Ishikawa (cell line): ENCODE data around the gene MIER3.

ENCODE experiments used
- CEBPB ChIP-seq: IDR thresholded peaks from 2 replicates; pipeline ENCODE4 v1.6.1; 2012
- CREB1 ChIP-seq: IDR thresholded peaks from 2 replicates; pipeline ENCODE4 v1.6.1; 2012; ENCODE audit warnings: low read depth
- EGR1 ChIP-seq: IDR thresholded peaks from 2 replicates; pipeline ENCODE4 v1.6.1; 2012
- EP300 ChIP-seq: IDR thresholded peaks from 2 replicates; pipeline ENCODE4 v1.6.1; 2012; ENCODE audit warnings: borderline replicate concordance
- FOXM1 ChIP-seq: IDR thresholded peaks from 2 replicates; pipeline ENCODE4 v1.6.1; 2012; ENCODE audit warnings: low read depth, borderline replicate concordance
- NFIC ChIP-seq: IDR thresholded peaks from 2 replicates; pipeline ENCODE4 v1.6.1; 2012
- RAD21 ChIP-seq: IDR thresholded peaks from 2 replicates; pipeline ENCODE4 v1.6.1; 2012; ENCODE audit warnings: low read depth
- TAF1 ChIP-seq: IDR thresholded peaks from 2 replicates; pipeline ENCODE4 v1.6.1; 2012; ENCODE audit warnings: low read depth, mild to moderate bottlenecking
- TCF12 ChIP-seq: IDR thresholded peaks from 2 replicates; pipeline ENCODE4 v1.6.1; 2012; ENCODE audit warnings: low read depth
- TEAD4 ChIP-seq: IDR thresholded peaks from 2 replicates; pipeline ENCODE4 v1.6.1; 2012
- YY1 ChIP-seq: IDR thresholded peaks from 2 replicates; pipeline ENCODE4 v1.6.1; 2012; ENCODE audit warnings: low read depth
- ZBTB7A ChIP-seq: IDR thresholded peaks from 2 replicates; pipeline ENCODE4 v1.6.1; 2012; ENCODE audit warnings: low read depth
- TF ChIP-seq, protein P1 (sequence below): IDR thresholded peaks from 2 replicates; pipeline ENCODE4 v1.6.1; 2012; ENCODE audit warnings: low read depth, mild to moderate bottlenecking
- TF ChIP-seq, protein P2 (sequence below): IDR thresholded peaks from 2 replicates; pipeline ENCODE4 v1.6.1; 2012
- TF ChIP-seq, protein P3 (sequence below): IDR thresholded peaks from 2 replicates; pipeline ENCODE4 v1.6.1; 2012

MIER3 gene

DNA sequence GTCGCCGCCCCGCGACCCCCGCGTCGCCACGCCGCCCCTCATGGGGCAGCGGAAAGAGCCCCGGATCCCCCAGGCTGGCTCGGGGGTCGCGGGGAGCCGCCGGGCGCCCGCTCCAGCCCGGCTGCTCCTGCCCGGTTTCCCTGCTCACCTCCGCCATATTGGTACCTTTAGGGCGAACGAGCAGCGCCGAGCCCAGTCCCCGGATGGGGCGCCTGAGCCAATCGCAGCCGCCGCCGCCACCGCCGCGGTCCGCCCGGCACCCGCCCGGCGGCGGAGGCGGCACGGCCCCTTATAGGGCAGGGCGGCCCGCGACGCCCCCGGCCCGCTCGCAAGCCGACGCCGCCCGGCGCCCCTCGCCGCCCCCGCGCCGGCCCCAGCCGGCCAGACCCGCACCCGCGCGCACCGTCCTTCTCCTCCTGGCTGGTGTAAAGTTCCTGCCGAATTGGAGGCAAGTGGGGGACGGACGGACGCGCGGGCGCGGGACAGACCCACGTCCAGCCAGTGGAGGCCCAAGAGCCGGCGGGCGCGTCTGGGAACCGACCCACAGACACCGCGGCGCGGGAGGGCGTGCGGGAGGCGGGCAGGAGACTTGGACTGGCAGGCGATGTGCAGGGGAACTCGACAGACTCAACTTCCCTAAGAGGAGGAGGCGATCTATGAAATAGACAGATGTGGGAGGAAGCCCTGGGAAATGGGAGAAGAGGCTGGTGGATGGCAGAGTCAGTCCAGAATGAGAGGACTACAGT is at the start of gene MIER3:
MIER3 (minus strand) TSS at position 178 of the 746 bp plus-strand sequence; CDS start at position 157, 21 bp downstream.
- TF ChIP-seq CEBPB: no peak
- TF ChIP-seq TEAD4: no peak
- 0 out of 2 replicates have a peak, but pooled peaks have one; percentile 7 for TF ChIP-seq EGR1
- TF ChIP-seq NFIC: no peak
- TF ChIP-seq TAF1: peak; percentile 63
- TF ChIP-seq, protein P1, sequence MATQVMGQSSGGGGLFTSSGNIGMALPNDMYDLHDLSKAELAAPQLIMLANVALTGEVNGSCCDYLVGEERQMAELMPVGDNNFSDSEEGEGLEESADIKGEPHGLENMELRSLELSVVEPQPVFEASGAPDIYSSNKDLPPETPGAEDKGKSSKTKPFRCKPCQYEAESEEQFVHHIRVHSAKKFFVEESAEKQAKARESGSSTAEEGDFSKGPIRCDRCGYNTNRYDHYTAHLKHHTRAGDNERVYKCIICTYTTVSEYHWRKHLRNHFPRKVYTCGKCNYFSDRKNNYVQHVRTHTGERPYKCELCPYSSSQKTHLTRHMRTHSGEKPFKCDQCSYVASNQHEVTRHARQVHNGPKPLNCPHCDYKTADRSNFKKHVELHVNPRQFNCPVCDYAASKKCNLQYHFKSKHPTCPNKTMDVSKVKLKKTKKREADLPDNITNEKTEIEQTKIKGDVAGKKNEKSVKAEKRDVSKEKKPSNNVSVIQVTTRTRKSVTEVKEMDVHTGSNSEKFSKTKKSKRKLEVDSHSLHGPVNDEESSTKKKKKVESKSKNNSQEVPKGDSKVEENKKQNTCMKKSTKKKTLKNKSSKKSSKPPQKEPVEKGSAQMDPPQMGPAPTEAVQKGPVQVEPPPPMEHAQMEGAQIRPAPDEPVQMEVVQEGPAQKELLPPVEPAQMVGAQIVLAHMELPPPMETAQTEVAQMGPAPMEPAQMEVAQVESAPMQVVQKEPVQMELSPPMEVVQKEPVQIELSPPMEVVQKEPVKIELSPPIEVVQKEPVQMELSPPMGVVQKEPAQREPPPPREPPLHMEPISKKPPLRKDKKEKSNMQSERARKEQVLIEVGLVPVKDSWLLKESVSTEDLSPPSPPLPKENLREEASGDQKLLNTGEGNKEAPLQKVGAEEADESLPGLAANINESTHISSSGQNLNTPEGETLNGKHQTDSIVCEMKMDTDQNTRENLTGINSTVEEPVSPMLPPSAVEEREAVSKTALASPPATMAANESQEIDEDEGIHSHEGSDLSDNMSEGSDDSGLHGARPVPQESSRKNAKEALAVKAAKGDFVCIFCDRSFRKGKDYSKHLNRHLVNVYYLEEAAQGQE: no peak
- TF ChIP-seq, protein P2, sequence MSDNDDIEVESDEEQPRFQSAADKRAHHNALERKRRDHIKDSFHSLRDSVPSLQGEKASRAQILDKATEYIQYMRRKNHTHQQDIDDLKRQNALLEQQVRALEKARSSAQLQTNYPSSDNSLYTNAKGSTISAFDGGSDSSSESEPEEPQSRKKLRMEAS: peak; percentile 53
- TF ChIP-seq CREB1: no peak
- peak; percentile 92 for TF ChIP-seq YY1

- no peak for TF ChIP-seq RAD21
- TF ChIP-seq NFIC: no peak
- no peak for TF ChIP-seq TCF12
Measured at GRCh38 chr5:56995596-56995995, 43.7 kb upstream of the MIER3 start.

GRCh38 chr5:56993241-56993640 is 41.3 kb upstream of the MIER3 start:
- TF ChIP-seq CEBPB (no peak), CREB1 (no peak), EGR1 (no peak), FOXM1 (no peak)
- TF ChIP-seq, protein P2: no peak

GRCh38 chr5:56989676-56990075 is 37.8 kb upstream of the MIER3 start:
- TF ChIP-seq EGR1 (no peak), CREB1 (no peak), NFIC (no peak), ZBTB7A (no peak), CEBPB (no peak), EP300 (no peak), TCF12 (no peak), YY1 (no peak), FOXM1 (no peak), TEAD4 (no peak), TAF1 (no peak), RAD21 (no peak)
- TF ChIP-seq, protein P1: no peak
- TF ChIP-seq, protein P2: no peak
- TF ChIP-seq, protein P3, sequence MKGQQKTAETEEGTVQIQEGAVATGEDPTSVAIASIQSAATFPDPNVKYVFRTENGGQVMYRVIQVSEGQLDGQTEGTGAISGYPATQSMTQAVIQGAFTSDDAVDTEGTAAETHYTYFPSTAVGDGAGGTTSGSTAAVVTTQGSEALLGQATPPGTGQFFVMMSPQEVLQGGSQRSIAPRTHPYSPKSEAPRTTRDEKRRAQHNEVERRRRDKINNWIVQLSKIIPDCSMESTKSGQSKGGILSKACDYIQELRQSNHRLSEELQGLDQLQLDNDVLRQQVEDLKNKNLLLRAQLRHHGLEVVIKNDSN: no peak

DNA sequence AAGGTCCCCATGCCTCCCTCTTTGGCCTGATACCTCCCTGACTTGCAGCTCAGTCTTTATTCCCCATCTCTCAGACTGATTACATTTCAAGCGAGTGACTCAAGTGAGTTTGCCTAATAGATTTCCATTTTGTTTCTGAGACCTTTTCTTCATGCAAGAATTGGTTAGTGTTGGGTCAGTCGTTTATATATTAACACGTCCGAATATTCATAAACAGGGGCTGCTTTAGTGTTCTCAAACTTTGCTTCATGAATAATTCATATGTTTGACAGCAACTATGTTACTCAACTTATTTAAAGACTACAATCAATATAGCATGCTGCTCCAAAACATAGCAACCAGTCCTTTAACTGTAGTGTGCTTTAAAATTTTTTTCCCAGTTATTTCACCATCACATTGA is 36.6 kb upstream of the MIER3 start:
- TF ChIP-seq TEAD4 (no peak), EGR1 (no peak), YY1 (no peak), EP300 (no peak), FOXM1 (no peak), RAD21 (no peak), TAF1 (no peak), CREB1 (no peak), CEBPB (no peak), NFIC (no peak), ZBTB7A (no peak)
- TF ChIP-seq, protein P2: no peak
- TF ChIP-seq, protein P1: no peak
- TF ChIP-seq, protein P3: no peak
